ENCODE measurements around the gene TGFBR3. TPM values are rescaled to one million over a fixed set of nuclear protein-coding genes. Genes with fewer than 3 reads are reported as not detected.

TGFBR3 gene
- total RNA-seq, 2 experiments from 2014 or later, result 31.5 to 36.6 TPM

- ChIA-PET POLR2A (no interaction called here), CTCF (interaction anchor here (0.8 to 1.1 kb wide), 2 partner anchors 12 to 14 kb away, joined by 3 read pairs; no protein-coding TSS in a partner anchor)
- no peaks in the 10 kb centered on the region for H3K27me3 ChIP-seq (ENCODE audit: control insufficient read depth in 1 of 2, insufficient read depth in 2 of 2, low read length in 2 of 2)
- H3K36me3 ChIP-seq (ENCODE audit: insufficient read depth, low read length), result no peaks in the 10 kb centered on the region
- no peak overlapping the region for H3K4me3 ChIP-seq (ENCODE audit: low read length)
- Mint-ChIP-seq H3K27me3 (no peaks in the 10 kb centered on the region), H3K9me3 (no peaks in the 10 kb centered on the region), H3K4me3 (no peak overlapping the region), H3K27ac (no peak overlapping the region), H3K36me3 (ENCODE audit: low read depth) (no peaks in the 10 kb centered on the region), H3K4me1 (ENCODE audit: low read depth) (peaks cover 43% of the 10 kb centered on the region)
- DNase-seq (no peak), ATAC-seq (ENCODE audit: poor library complexity) (no peak)
- intact Hi-C loops (cut with DNase I, micrococcal nuclease), result loop anchor here in 1 of 2 experiments (5.0 kb wide), 1 partner anchor 360 kb away; no protein-coding TSS in a partner anchor
- no peaks in the 10 kb centered on the region for H3K9me3 ChIP-seq (ENCODE audit: control insufficient read depth in 1 of 2, insufficient read depth in 1 of 2, low read length in 2 of 2)
- H3K27ac ChIP-seq (ENCODE audit: low read depth in 1 of 2, low read length in 2 of 2), result no peak overlapping the region
- no peak for TF ChIP-seq CTCF (IDR thresholded peaks at IDR 0.05)
- peaks cover 21% of the 10 kb centered on the region for H3K4me1 ChIP-seq (ENCODE audit: insufficient read depth, low read length)
Measured at GRCh38 chr1:91877574-91878208, 8.3 kb downstream of the TGFBR3 start.

DNA sequence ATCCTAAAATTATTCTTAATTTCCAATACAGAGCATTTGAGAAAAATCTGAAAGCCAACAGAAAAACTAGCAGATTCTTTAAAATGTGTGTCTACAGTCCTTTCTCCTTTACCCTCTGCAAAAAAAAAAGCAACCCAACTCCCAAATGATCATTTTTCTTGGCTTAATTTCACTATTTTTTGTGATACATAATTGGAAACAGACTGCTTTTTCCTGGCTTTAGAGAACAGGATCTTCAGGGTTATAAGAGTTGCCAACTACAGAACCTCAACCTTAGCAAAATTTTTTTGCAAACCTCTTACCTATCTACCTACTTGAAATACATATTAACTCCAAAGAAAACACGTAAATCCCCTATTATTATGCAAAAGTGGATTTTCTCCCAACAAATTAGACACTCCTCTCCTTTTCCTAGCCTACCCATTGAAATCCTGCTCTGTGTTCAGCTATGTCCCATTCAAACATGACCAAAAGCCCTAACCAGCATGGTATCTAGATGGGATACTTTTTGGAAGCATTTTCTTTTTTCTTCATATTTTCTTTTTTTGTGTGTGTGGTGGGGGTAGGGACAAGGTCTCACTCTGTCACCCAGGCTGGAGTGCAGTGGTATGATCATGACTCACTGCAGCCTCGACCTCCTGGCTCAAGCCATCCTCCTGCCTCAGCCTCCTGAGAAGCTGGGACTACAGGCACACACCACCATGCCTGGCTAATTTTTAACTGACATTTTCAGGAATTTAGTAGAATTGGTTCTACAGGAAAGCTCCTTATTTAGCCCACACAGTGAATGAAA lies 9.0 kb downstream of the TGFBR3 start:
- ChIA-PET POLR2A (no interaction called here), CTCF (interaction anchor here (0.8 to 1.1 kb wide), 2 partner anchors 11 to 14 kb away, joined by 3 read pairs; no protein-coding TSS in a partner anchor)
- ATAC-seq (ENCODE audit: poor library complexity) (no peak), DNase-seq (no peak)
- H3K9me3 Mint-ChIP-seq, result no peaks in the 10 kb centered on the region
- Histone ChIP-seq H3K27me3 (ENCODE audit: control insufficient read depth in 1 of 2, insufficient read depth in 2 of 2, low read length in 2 of 2) (no peaks in the 10 kb centered on the region), H3K36me3 (ENCODE audit: insufficient read depth, low read length) (no peaks in the 10 kb centered on the region), H3K27ac (ENCODE audit: low read depth in 1 of 2, low read length in 2 of 2) (no peak overlapping the region), H3K9me3 (ENCODE audit: control insufficient read depth in 1 of 2, insufficient read depth in 1 of 2, low read length in 2 of 2) (no peaks in the 10 kb centered on the region), H3K4me1 (ENCODE audit: insufficient read depth, low read length) (peaks cover 29% of the 10 kb centered on the region), H3K4me3 (ENCODE audit: low read length) (no peak overlapping the region)
- intact Hi-C loops (cut with DNase I, micrococcal nuclease), result loop anchor here in 1 of 2 experiments (5.0 kb wide), 1 partner anchor 360 kb away; no protein-coding TSS in a partner anchor
- no peaks in the 10 kb centered on the region for H3K36me3 Mint-ChIP-seq (ENCODE audit: low read depth)
- H3K27ac Mint-ChIP-seq, result no peak overlapping the region
- peaks cover 50% of the 10 kb centered on the region for H3K4me1 Mint-ChIP-seq (ENCODE audit: low read depth)
- H3K4me3 Mint-ChIP-seq, result no peak overlapping the region
- TF ChIP-seq CTCF (IDR thresholded peaks at IDR 0.05), result no peak
- no peaks in the 10 kb centered on the region for H3K27me3 Mint-ChIP-seq

DNA sequence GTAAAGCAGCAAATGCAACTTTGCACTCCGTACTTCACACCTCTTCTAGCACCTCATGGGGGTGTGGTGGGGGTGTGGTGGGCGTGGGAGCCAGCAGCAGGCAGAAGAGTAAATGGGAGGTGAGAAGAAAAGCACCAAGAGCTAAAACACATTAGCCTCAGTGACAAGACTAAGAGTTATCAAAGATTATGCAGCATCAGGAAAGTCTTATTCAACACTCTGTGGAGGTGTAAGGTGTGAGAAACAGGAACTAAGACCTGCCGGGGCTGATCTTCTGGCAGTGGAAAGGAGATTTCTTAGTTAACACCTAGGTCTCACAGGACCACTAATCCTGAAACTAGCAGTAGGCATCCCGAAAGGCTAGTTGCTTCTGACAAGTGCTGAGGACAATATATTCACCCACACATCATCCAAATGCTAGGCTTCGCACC lies 9.9 kb downstream of the TGFBR3 start:
- no peaks in the 10 kb centered on the region for H3K27me3 Mint-ChIP-seq
- H3K4me1 Mint-ChIP-seq (ENCODE audit: low read depth), result peaks cover 59% of the 10 kb centered on the region
- H3K36me3 Mint-ChIP-seq (ENCODE audit: low read depth), result no peaks in the 10 kb centered on the region
- DNase-seq, result peak in 2 of 14 experiments; percentile 37 to 52
- intact Hi-C loops (cut with DNase I, micrococcal nuclease), result loop anchor here in 1 of 2 experiments (5.0 kb wide), 1 partner anchor 359 kb away; no protein-coding TSS in a partner anchor
- TF ChIP-seq CTCF (IDR thresholded peaks at IDR 0.05), result no peak
- H3K36me3 ChIP-seq (ENCODE audit: insufficient read depth, low read length), result no peaks in the 10 kb centered on the region
- no peak overlapping the region for H3K27ac ChIP-seq (ENCODE audit: low read depth in 1 of 2, low read length in 2 of 2)
- H3K4me3 ChIP-seq (ENCODE audit: low read length), result no peak overlapping the region
- H3K9me3 ChIP-seq (ENCODE audit: control insufficient read depth in 1 of 2, insufficient read depth in 1 of 2, low read length in 2 of 2), result no peaks in the 10 kb centered on the region
- peak; percentile 21 for ATAC-seq (ENCODE audit: poor library complexity)
- H3K27me3 ChIP-seq (ENCODE audit: control insufficient read depth in 1 of 2, insufficient read depth in 2 of 2, low read length in 2 of 2), result no peaks in the 10 kb centered on the region
- peaks cover 34% of the 10 kb centered on the region for H3K4me1 ChIP-seq (ENCODE audit: insufficient read depth, low read length)
- ChIA-PET POLR2A (no interaction called here), CTCF (no interaction called here)
- no peak overlapping the region for H3K27ac Mint-ChIP-seq
- H3K9me3 Mint-ChIP-seq, result no peaks in the 10 kb centered on the region
- no peak overlapping the region for H3K4me3 Mint-ChIP-seq
